ENCODE data around the gene TNNT1.

GRCh38 chr19:55098716-55099556 is 50.1 kb downstream of the TNNT1 start:
- TF ChIP-seq EZH2 (IDR thresholded peaks at IDR 0.05; ENCODE audit: borderline replicate concordance, low read length) (no peak), CTCF (conservative IDR thresholded peaks at IDR 0.05 in 1 of 2, IDR thresholded peaks at IDR 0.05 in 1 of 2; ENCODE audit: extremely low read depth in 1 of 2, insufficient read depth in 1 of 2, low read depth in 1 of 2, low read length in 2 of 2) (no peak)

Measured in mammary epithelial cell (primary cell).